IMR-90 (cell line): ENCODE results near the gene SART1.

Experiments used
- BHLHE40 ChIP-seq: fragments of 150-350 bp; IDR thresholded peaks from 2 replicates; pipeline ENCODE4 v1.6.1; 2016; ENCODE audit warnings: mild to moderate bottlenecking, low read depth, low read length
- CHD1 ChIP-seq: IDR thresholded peaks from 2 replicates; pipeline ENCODE4 v1.6.1; 2012; ENCODE audit warnings: low read depth, low read length, improper control_type of control experiment
- CTCF ChIP-seq: conservative IDR thresholded peaks from 2 replicates; pipeline ENCODE4 v1.5.1; 2012; ENCODE audit warnings: mild to moderate bottlenecking, low read depth, low read length, improper control_type of control experiment
- MAZ ChIP-seq: IDR thresholded peaks from 2 replicates; pipeline ENCODE4 v1.6.1; 2012; ENCODE audit warnings: low read depth, mild to moderate bottlenecking, low read length, improper control_type of control experiment, moderate library complexity, borderline replicate concordance
- POLR2A ChIP-seq: IDR thresholded peaks from 2 replicates; pipeline ENCODE4 v1.6.1; 2012; ENCODE audit warnings: mild to moderate bottlenecking, low read depth, low read length
- USF2 ChIP-seq: fragments of 150-350 bp; IDR thresholded peaks from 2 replicates; pipeline ENCODE4 v1.6.1; 2017; ENCODE audit warnings: mild to moderate bottlenecking, antibody characterized with exemption, low read length, low read depth

- no peak for TF ChIP-seq USF2
- TF ChIP-seq BHLHE40, result no peak
- TF ChIP-seq CHD1, result no peak
- no peak for TF ChIP-seq CTCF
- no peak for TF ChIP-seq POLR2A
- no peak for TF ChIP-seq MAZ
Observed at GRCh38 chr11:65965986-65966762, 4.6 kb downstream of the SART1 start.
